ENCODE results near the gene LSS. TPM values are rescaled to one million over a fixed set of nuclear protein-coding genes. Genes with fewer than 3 reads are reported as not detected.

LSS gene
- total and polyA plus RNA-seq, 10 of the 15 experiments (the other 5 are each of a cell fraction or from before 2014, with no cell fraction given), result 2.9 to 82.4 (median 27.5) TPM

- 90% methylated on average over 24 of the region's 24 CpGs for WGBS (ENCODE audit: insufficient coverage, insufficient replicate concordance, low lambda C conversion rate, missing lambda C conversion rate)
These were observed 48.4 kb downstream of the LSS start for GRCh38 chr21:46180079-46180722.

DNA sequence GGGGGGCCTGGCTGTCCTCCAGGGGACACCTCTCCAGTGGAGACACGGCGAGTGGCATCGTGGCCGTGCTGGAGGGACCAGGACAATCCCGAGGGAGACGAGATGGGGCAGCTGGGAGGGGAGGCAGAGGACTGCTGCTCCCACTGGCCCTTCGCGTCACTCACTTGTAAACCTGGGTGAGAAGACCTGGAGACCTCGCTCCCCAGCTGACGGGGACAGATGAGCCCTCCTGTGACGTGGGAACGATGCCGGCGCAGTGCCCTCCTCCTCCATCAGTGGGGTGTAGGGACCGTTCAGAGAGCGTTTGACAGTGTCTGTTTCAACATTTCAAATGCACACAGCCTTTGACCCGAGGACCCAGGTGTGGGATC, 48.9 kb downstream of the LSS start:
- SMC1A ChIA-PET (ENCODE audit: uncharacterized antibody, unreplicated experiment), result no interaction called here
- Histone ChIP-seq H3K9me3 (replicated peaks; ENCODE audit: control insufficient read depth, insufficient read depth, low read length) (peaks cover 2% of the 10 kb centered on the region; the same call in 1 of the 3 replicates), H3K9ac (ENCODE audit: control insufficient read depth, insufficient read depth, low read length) (no peak overlapping the region), H3K4me2 (ENCODE audit: control insufficient read depth, insufficient read depth) (no peak overlapping the region), H3K79me2 (ENCODE audit: control insufficient read depth, insufficient read depth, low read length) (no peaks in the 10 kb centered on the region), H3K36me3 (ENCODE audit: control insufficient read depth in 2 of 2, insufficient read depth in 2 of 2, low read length in 1 of 2) (no peaks in the 10 kb centered on the region), H4K20me1 (ENCODE audit: control insufficient read depth, insufficient read depth) (no peaks in the 10 kb centered on the region), H3K27ac (ENCODE audit: control insufficient read depth, insufficient read depth) (no peak overlapping the region), H3K27me3 (replicated peaks in 1 of 2; ENCODE audit: control insufficient read depth in 2 of 2, insufficient read depth in 2 of 2, low read length in 1 of 2) (no peaks in the 10 kb centered on the region), H3K4me1 (ENCODE audit: control insufficient read depth, insufficient read depth, low read length) (no peaks in the 10 kb centered on the region; the same call in 1 of the 2 replicates), H2AFZ (ENCODE audit: control insufficient read depth, low read depth, low read length) (no peak overlapping the region), H3K4me3 (no peak overlapping the region)
- intact Hi-C loops (cut with micrococcal nuclease; ENCODE audit: unreplicated experiment) (no loop called here), in situ Hi-C loops (cut with MboI) (no loop called here)
- FAIRE-seq (no peak), DNase-seq (ENCODE audit: low read depth, low spot score) (no peak), ATAC-seq (no peak)
- POLR2A ChIA-PET, result no interaction called here
- CTCF ChIA-PET, result no interaction called here
- RAD21 ChIA-PET (ENCODE audit: unreplicated experiment), result no interaction called here
- 86% methylated on average over 17 of the region's 17 CpGs for WGBS (ENCODE audit: insufficient coverage, insufficient replicate concordance, low lambda C conversion rate, missing lambda C conversion rate)
- TF ChIP-seq, protein P1, sequence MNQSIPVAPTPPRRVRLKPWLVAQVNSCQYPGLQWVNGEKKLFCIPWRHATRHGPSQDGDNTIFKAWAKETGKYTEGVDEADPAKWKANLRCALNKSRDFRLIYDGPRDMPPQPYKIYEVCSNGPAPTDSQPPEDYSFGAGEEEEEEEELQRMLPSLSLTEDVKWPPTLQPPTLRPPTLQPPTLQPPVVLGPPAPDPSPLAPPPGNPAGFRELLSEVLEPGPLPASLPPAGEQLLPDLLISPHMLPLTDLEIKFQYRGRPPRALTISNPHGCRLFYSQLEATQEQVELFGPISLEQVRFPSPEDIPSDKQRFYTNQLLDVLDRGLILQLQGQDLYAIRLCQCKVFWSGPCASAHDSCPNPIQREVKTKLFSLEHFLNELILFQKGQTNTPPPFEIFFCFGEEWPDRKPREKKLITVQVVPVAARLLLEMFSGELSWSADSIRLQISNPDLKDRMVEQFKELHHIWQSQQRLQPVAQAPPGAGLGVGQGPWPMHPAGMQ (IDR thresholded peaks at IDR 0.05; ENCODE audit: borderline replicate concordance), result no peak
- TF ChIP-seq CREM (IDR thresholded peaks at IDR 0.05; ENCODE audit: low read depth) (no peak), SREBF1 (IDR thresholded peaks at IDR 0.05; ENCODE audit: low read length) (no peak)
- no TSS peak for BruUV-seq (replicated peaks)

More at GRCh38 chr21:46180079-46180722, 48.4 kb downstream of the LSS start:
- intact Hi-C loops (cut with micrococcal nuclease; ENCODE audit: unreplicated experiment), result no loop called here
- no peak overlapping the region for H2AFZ ChIP-seq (ENCODE audit: control insufficient read depth, low read depth, low read length)
- no peaks in the 10 kb centered on the region for H3K79me2 ChIP-seq (ENCODE audit: control insufficient read depth, insufficient read depth, low read length)
- POLR2A ChIA-PET, result no interaction called here
- no peak overlapping the region for H3K4me3 ChIP-seq
- H3K27ac ChIP-seq (ENCODE audit: control insufficient read depth, insufficient read depth), result no peak overlapping the region
- CTCF ChIA-PET, result no interaction called here
- H3K9ac ChIP-seq (ENCODE audit: control insufficient read depth, insufficient read depth, low read length), result no peak overlapping the region
- SMC1A ChIA-PET (ENCODE audit: uncharacterized antibody, unreplicated experiment), result no interaction called here
- peaks cover 2% of the 10 kb centered on the region; the same call in 1 of the 3 replicates for H3K9me3 ChIP-seq (replicated peaks; ENCODE audit: control insufficient read depth, insufficient read depth, low read length)
- FAIRE-seq, result no peak
- no peak overlapping the region for H3K4me2 ChIP-seq (ENCODE audit: control insufficient read depth, insufficient read depth)
- no peaks in the 10 kb centered on the region for H3K27me3 ChIP-seq (replicated peaks in 1 of 2; ENCODE audit: control insufficient read depth in 2 of 2, insufficient read depth in 2 of 2, low read length in 1 of 2)
- in situ Hi-C loops (cut with MboI), result no loop called here
- RAD21 ChIA-PET (ENCODE audit: unreplicated experiment), result no interaction called here
- H3K4me1 ChIP-seq (ENCODE audit: control insufficient read depth, insufficient read depth, low read length), result no peaks in the 10 kb centered on the region; the same call in 1 of the 2 replicates
- no peak for DNase-seq (ENCODE audit: low read depth, low spot score)
- no peak for ATAC-seq
- H4K20me1 ChIP-seq (ENCODE audit: control insufficient read depth, insufficient read depth), result no peaks in the 10 kb centered on the region
- TF ChIP-seq MXI1 (IDR thresholded peaks at IDR 0.05; ENCODE audit: low read depth, low read length) (no peak), SIX5 (IDR thresholded peaks at IDR 0.05; ENCODE audit: low read depth, low read length, severe bottlenecking) (no peak), MTA3 (IDR thresholded peaks at IDR 0.05; ENCODE audit: borderline replicate concordance, low read length) (no peak), HSF1 (IDR thresholded peaks at IDR 0.05; ENCODE audit: low read depth, low read length) (no peak)
- no peaks in the 10 kb centered on the region for H3K36me3 ChIP-seq (ENCODE audit: control insufficient read depth in 2 of 2, insufficient read depth in 2 of 2, low read length in 1 of 2)
- no TSS peak for BruUV-seq (replicated peaks)

Data from GM12878 (cell line).